ENCODE measurements around the gene ABL1.

DNA sequence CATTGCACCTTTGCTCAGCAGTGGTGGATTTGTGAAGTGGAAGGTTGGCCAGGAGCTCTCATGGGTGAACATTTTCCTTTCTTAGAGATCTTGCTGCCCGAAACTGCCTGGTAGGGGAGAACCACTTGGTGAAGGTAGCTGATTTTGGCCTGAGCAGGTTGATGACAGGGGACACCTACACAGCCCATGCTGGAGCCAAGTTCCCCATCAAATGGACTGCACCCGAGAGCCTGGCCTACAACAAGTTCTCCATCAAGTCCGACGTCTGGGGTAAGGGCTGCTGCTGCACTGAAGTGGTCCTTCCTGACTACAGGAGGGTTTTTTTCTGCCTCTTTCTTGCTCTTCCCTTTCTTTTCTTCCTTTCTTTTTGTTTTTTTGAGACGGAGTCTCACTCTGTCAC, 39.7 kb downstream of the ABL1 start:
- TF ChIP-seq, protein P1, sequence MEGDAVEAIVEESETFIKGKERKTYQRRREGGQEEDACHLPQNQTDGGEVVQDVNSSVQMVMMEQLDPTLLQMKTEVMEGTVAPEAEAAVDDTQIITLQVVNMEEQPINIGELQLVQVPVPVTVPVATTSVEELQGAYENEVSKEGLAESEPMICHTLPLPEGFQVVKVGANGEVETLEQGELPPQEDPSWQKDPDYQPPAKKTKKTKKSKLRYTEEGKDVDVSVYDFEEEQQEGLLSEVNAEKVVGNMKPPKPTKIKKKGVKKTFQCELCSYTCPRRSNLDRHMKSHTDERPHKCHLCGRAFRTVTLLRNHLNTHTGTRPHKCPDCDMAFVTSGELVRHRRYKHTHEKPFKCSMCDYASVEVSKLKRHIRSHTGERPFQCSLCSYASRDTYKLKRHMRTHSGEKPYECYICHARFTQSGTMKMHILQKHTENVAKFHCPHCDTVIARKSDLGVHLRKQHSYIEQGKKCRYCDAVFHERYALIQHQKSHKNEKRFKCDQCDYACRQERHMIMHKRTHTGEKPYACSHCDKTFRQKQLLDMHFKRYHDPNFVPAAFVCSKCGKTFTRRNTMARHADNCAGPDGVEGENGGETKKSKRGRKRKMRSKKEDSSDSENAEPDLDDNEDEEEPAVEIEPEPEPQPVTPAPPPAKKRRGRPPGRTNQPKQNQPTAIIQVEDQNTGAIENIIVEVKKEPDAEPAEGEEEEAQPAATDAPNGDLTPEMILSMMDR (IDR thresholded peaks at IDR 0.05) = no peak
- no peak for TF ChIP-seq POLR2A (IDR thresholded peaks at IDR 0.05)

All from esophagus squamous epithelium (tissue), 4 donors.